GM13976 (cell line): ENCODE results near the gene CNTNAP5.

ENCODE experiments used
- DNase-seq: peaks from one replicate; pipeline ENCODE4 v3.0.0; 2012; ENCODE audit warnings: low spot score
- CTCF ChIP-seq: IDR thresholded peaks from 2 replicates; pipeline ENCODE4 v1.5.1; 2012; ENCODE audit warnings: borderline replicate concordance, mild to moderate bottlenecking; ENCODE audit not compliant: insufficient read depth; ENCODE audit errors: extremely low read depth, missing control alignments, control extremely low read depth
- in situ Hi-C: fragments of 300-500 bp; cut with MboI; formaldehyde crosslinking; loops from one replicate; pipeline ENCODE4 v1.12.0; 2022; ENCODE audit warnings: low sequenced_read_pairs, mixed read lengths, inconsistent platforms; ENCODE audit not compliant: unreplicated experiment

Gene CNTNAP5

GRCh38 chr2:124211461-124211860 is 186.4 kb downstream of the CNTNAP5 start:
- no peak for TF ChIP-seq CTCF
- DNase-seq: no peak
- in situ Hi-C loops: no loop called here

- no peak for DNase-seq
- TF ChIP-seq CTCF: no peak
- in situ Hi-C loops: no loop called here
These were observed 189.0 kb downstream of the CNTNAP5 start for GRCh38 chr2:124213977-124214587.

- TF ChIP-seq CTCF: no peak
- DNase-seq: no peak
- in situ Hi-C loops: no loop called here
These were observed 221.1 kb downstream of the CNTNAP5 start for GRCh38 chr2:124246170-124246569.

- TF ChIP-seq CTCF: no peak
- DNase-seq: no peak
These were observed 223.3 kb downstream of the CNTNAP5 start for GRCh38 chr2:124248386-124248785.

GRCh38 chr2:124250433-124250832 is 225.3 kb downstream of the CNTNAP5 start:
- in situ Hi-C loops: no loop called here
- TF ChIP-seq CTCF: no peak
- no peak for DNase-seq

More at GRCh38 chr2:124248386-124248785, 223.3 kb downstream of the CNTNAP5 start:
- in situ Hi-C loops: no loop called here

GRCh38 chr2:124254621-124255020 is 229.5 kb downstream of the CNTNAP5 start:
- TF ChIP-seq CTCF: no peak
- in situ Hi-C loops: no loop called here
- DNase-seq: no peak

GRCh38 chr2:124257120-124257519 is 232.0 kb downstream of the CNTNAP5 start:
- in situ Hi-C loops: no loop called here
- DNase-seq: no peak
- no peak for TF ChIP-seq CTCF
